ENCODE measurements around the gene SSBP3.

- TF ChIP-seq POLR2AphosphoS5 (IDR thresholded peaks at IDR 0.05; ENCODE audit: low read depth), result no peak
- no peak for TF ChIP-seq CTCF (IDR thresholded peaks at IDR 0.05; ENCODE audit: insufficient read depth, low read length)
- no peak for TF ChIP-seq REST (IDR thresholded peaks at IDR 0.05; ENCODE audit: insufficient replicate concordance, low read depth)
- TF ChIP-seq GABPA (IDR thresholded peaks at IDR 0.05; ENCODE audit: low read depth), result no peak
- TF ChIP-seq SPI1 (IDR thresholded peaks at IDR 0.05; ENCODE audit: borderline replicate concordance, low read depth), result no peak
Observed at GRCh38 chr1:54223441-54224202, 182.6 kb downstream of the SSBP3 start.

All from HL-60 (cell line).